ENCODE measurements around the gene TAF6.

TAF6 gene

DNA sequence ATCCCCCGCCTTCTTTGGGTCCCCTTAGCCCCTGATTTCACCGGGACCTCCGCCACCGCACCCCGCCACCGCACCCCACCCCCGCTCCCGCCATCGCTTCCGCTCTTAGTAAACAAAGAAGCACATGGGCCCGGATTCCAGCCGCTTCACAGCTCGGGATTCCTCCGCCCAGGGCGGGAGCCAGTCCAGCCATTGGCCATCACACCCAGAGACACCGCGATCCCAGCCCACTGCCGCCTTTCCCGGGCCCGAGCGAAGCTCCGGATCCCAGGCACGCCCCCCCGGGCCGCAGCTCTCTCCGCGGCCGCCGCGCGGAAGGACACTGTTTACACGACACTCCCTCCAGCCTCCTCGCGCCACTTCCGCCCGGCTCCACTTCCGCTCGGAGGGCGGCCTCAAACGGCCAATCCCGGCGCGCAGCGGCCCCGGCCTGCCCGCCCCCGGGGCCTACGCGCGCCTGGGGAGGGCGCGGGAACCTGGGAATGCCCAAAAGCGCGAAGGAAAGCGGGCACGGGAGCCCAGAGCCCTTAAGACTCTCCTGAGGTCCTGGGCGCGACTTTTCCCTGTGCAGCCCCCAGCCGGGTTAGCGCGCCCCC lies 18.6 kb downstream of the TAF6 start:
- H3K36me3 Mint-ChIP-seq, result peaks cover 42 to 67% of the 10 kb centered on the region in 2 donors
- peak; percentile 87 for DNase-seq
- no peaks in the 10 kb centered on the region for H3K9me3 Mint-ChIP-seq
- H3K4me3 Mint-ChIP-seq, result peak overlapping the region; percentile 96 to 98
- H3K27ac Mint-ChIP-seq, result peak overlapping the region; percentile 99
- ATAC-seq (replicated peaks), result peak; percentile 77 to 80
- H3K27me3 Mint-ChIP-seq, result no peaks in the 10 kb centered on the region
- H3K4me1 Mint-ChIP-seq, result peaks cover 29 to 55% of the 10 kb centered on the region in 2 donors

DNA sequence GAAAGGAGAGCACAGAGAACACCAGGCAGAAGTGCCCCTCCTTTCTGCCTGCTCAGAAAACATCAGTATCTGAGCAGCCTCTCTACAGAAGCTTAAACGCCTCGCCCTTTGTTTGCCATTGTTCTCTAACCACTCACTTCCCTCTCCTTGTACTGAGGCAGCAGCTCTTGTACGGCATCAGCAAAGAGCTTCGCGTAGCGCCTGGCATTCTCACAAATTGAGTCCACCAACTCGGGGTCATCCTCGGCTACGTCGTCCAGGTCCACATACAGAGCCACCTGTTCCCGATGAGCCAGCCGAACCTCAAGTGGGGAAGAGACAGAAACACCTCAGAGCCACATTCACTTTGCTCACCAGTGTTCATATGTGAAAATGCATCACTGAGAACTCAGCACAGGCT lies 19.7 kb downstream of the TAF6 start:
- Mint-ChIP-seq H3K27ac (peak overlapping the region; percentile 99), H3K4me1 (peaks cover 30 to 56% of the 10 kb centered on the region in 2 donors), H3K4me3 (peak overlapping the region; percentile 96 to 98), H3K27me3 (no peaks in the 10 kb centered on the region), H3K9me3 (no peaks in the 10 kb centered on the region), H3K36me3 (peaks cover 44 to 64% of the 10 kb centered on the region in 2 donors)
- DNase-seq, result no peak
- no peak for ATAC-seq (replicated peaks)

DNA sequence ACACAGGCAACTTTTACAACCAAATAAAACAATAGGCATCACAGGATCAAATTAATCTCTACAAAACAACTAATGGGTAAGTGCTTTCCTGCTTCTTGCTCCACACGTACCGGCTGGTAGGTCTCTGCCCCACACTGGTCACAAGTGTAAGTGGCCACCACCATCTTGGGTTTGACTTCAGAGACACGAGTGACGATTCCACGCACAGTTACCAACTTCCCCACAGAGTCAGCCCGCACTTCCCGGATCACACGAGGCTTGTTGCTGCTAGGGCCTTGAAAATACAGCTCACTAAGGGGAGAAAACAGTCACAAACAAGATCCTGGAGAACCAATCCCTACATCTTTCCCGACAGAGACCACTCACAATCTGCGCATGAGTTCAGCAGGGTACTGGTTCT lies 20.2 kb downstream of the TAF6 start:
- ATAC-seq (replicated peaks), result no peak
- peak overlapping the region; percentile 75 for H3K27ac Mint-ChIP-seq
- H3K4me3 Mint-ChIP-seq, result peak overlapping the region; percentile 28 to 60
- DNase-seq, result no peak
- H3K4me1 Mint-ChIP-seq, result peaks cover 30 to 57% of the 10 kb centered on the region in 2 donors
- H3K36me3 Mint-ChIP-seq, result peaks cover 45 to 62% of the 10 kb centered on the region in 2 donors
- H3K9me3 Mint-ChIP-seq, result no peaks in the 10 kb centered on the region
- H3K27me3 Mint-ChIP-seq, result no peaks in the 10 kb centered on the region

DNA sequence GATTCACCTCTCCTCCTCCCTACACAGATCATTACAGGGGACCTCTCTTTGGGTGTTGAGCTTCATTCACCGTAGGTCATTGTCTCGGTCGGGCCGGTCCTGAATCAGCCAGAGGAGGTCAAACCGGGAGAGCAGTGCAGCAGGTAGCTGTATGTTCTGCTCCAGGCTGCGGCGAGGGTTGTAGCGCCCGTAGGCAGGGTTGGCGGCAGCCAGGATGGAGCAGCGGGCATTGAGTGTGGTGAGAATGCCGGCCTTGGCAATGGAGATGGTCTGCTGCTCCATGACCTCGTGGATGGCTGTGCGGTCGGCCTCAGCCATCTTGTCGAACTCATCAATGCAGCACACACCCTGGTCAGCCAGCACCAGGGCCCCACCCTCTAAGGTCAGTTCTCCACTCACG lies 23.5 kb downstream of the TAF6 start:
- Mint-ChIP-seq H3K9me3 (no peaks in the 10 kb centered on the region), H3K36me3 (peaks cover 67 to 80% of the 10 kb centered on the region in 2 donors), H3K27me3 (no peaks in the 10 kb centered on the region), H3K4me1 (peaks cover 37 to 67% of the 10 kb centered on the region in 2 donors), H3K27ac (peak overlapping the region; percentile 67), H3K4me3 (no peak overlapping the region)
- no peak for ATAC-seq (replicated peaks)
- DNase-seq, result no peak

DNA sequence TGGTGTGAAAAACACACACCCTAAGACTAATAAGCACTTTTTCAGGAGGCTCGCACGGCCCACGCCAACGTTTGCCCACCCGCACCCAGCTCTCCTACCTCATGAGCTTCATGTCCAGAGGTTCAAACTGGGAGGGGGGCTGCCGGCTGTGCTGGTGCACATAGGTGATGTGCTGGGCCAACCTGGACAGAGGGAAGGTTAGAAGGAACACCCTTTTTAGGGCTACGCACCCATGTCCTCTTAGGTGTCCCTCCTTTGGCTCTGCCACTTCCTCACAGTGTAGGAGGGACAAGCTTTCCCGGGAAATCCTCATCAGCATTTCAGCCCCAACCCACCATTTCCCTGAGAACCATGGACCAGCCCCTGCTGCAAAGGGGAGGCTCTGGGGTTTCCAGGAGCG lies 23.9 kb downstream of the TAF6 start:
- H3K9me3 Mint-ChIP-seq, result no peaks in the 10 kb centered on the region
- H3K27me3 Mint-ChIP-seq, result no peaks in the 10 kb centered on the region
- DNase-seq, result no peak
- no peak for ATAC-seq (replicated peaks)
- peaks cover 66 to 80% of the 10 kb centered on the region in 2 donors for H3K36me3 Mint-ChIP-seq
- H3K4me3 Mint-ChIP-seq, result no peak overlapping the region
- H3K27ac Mint-ChIP-seq, result peak overlapping the region; percentile 67
- peaks cover 40 to 67% of the 10 kb centered on the region in 2 donors for H3K4me1 Mint-ChIP-seq

DNA sequence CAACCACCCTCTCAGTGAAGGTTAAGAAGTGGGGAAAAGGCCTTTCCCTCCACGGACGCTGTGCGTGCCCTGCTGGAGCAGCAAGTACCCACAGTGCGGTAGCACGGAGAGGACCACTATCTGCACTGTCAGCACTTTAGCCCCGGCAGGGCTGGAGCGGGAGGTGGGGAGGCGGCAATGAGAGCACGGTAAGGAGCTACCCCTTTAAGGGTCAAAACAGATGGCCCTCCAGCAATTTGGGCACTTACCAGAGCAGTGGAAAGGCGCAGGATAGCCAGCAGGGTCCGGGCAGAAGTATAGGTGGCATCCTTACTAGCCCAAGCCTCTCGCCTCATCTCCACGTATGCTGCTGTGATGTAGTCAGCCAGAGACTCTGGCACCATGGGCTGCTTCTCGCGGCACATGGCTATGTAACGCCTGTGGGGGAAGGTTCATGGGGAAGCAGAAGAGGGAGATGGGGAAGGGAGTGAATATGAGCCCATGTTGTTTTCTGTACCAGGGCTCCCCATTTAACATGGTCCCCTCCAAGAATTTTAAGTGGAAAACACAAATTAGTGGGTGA lies 25.2 kb downstream of the TAF6 start:
- no peak overlapping the region for H3K4me3 Mint-ChIP-seq
- DNase-seq (no peak), ATAC-seq (replicated peaks) (no peak)
- no peaks in the 10 kb centered on the region for H3K9me3 Mint-ChIP-seq
- H3K36me3 Mint-ChIP-seq, result peaks cover 65 to 74% of the 10 kb centered on the region in 2 donors
- peaks cover 40 to 64% of the 10 kb centered on the region in 2 donors for H3K4me1 Mint-ChIP-seq
- H3K27me3 Mint-ChIP-seq, result no peaks in the 10 kb centered on the region
- no peak overlapping the region for H3K27ac Mint-ChIP-seq

DNA sequence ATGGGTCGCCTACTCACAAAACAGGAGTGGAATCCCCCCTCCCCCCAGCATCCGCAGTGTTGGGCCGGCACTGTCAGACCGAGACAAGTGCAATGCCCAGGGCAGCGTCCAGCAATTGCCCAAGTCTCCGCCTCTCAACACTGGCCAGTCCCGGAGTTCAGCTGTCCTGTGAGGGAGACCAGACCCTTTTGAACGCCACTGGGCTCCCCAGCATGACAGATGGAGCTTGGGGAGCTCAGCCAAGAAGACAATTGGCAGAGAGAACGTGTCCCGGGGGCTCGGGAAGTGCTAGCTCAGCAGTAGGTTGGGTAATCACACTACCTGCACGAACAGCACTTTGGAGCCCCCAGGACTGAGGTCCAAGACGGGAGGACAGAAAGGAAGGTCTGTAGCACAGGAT lies 25.7 kb downstream of the TAF6 start:
- Mint-ChIP-seq H3K4me1 (peaks cover 35 to 60% of the 10 kb centered on the region in 2 donors), H3K9me3 (no peaks in the 10 kb centered on the region), H3K27me3 (no peaks in the 10 kb centered on the region), H3K27ac (no peak overlapping the region), H3K4me3 (no peak overlapping the region), H3K36me3 (peaks cover 63 to 69% of the 10 kb centered on the region in 2 donors)
- ATAC-seq (replicated peaks) (no peak), DNase-seq (no peak)

DNA sequence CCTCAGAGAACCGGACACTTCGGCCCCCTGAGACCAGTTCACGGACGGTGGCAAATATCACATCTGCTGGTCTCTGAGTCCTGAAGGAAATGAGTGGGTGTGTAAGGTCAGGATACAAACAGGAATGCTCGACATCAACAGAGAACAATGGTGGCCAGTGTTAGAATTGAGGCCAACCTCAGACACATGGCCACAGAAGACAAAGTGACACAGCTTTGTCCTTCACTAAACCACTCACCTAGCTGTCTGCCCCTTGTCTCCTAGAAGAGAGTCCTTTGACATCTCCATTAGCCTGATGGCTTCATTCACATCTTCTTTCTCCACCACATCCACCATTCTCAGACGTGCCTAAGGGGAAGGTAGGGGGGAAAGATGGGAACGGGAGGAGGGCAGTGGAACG lies 26.1 kb downstream of the TAF6 start:
- H3K36me3 Mint-ChIP-seq, result peaks cover 60 to 64% of the 10 kb centered on the region in 2 donors
- no peak for ATAC-seq (replicated peaks)
- no peak overlapping the region for H3K4me3 Mint-ChIP-seq
- H3K4me1 Mint-ChIP-seq, result peaks cover 32 to 60% of the 10 kb centered on the region in 2 donors
- H3K27me3 Mint-ChIP-seq, result no peaks in the 10 kb centered on the region
- H3K27ac Mint-ChIP-seq, result peak overlapping the region; percentile 33
- no peaks in the 10 kb centered on the region for H3K9me3 Mint-ChIP-seq
- DNase-seq, result no peak

DNA sequence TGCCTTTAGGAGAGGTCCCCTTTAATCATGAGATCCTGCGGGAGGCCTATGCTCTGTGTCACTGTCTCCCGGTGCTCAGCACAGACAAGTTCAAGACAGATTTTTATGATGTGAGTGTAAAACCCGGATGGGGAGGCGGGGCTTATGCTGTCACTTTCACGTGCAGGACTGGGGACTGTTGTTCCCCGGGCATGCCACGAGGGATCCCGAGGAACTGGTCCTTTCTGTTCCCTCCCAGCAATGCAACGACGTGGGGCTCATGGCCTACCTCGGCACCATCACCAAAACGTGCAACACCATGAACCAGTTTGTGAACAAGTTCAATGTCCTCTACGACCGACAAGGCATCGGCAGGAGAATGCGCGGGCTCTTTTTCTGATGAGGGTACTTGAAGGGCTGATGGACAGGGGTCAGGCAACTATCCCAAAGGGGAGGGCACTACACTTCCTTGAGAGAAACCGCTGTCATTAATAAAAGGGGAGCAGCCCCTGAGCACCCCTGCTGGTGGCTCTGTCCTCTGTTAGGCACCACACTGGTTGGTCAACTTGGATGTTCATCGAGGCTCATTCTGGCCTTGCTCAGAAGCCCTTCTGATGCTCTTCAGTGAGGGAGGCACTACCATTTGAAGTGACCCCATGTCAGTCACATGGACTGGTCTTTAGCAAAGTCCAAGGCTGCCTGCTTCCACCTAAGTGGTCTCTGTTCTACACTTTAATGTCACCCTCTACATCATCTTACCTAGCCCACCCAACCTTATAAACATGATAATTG lies 27.6 kb downstream of the TAF6 start:
- peak; percentile 4 to 13 for ATAC-seq (replicated peaks)
- no peak for DNase-seq
- Mint-ChIP-seq H3K4me3 (no peak overlapping the region), H3K9me3 (no peaks in the 10 kb centered on the region), H3K27ac (peak overlapping the region; percentile 71), H3K27me3 (no peaks in the 10 kb centered on the region), H3K4me1 (peaks cover 32 to 52% of the 10 kb centered on the region in 2 donors), H3K36me3 (peaks cover 49 to 54% of the 10 kb centered on the region in 2 donors)

DNA sequence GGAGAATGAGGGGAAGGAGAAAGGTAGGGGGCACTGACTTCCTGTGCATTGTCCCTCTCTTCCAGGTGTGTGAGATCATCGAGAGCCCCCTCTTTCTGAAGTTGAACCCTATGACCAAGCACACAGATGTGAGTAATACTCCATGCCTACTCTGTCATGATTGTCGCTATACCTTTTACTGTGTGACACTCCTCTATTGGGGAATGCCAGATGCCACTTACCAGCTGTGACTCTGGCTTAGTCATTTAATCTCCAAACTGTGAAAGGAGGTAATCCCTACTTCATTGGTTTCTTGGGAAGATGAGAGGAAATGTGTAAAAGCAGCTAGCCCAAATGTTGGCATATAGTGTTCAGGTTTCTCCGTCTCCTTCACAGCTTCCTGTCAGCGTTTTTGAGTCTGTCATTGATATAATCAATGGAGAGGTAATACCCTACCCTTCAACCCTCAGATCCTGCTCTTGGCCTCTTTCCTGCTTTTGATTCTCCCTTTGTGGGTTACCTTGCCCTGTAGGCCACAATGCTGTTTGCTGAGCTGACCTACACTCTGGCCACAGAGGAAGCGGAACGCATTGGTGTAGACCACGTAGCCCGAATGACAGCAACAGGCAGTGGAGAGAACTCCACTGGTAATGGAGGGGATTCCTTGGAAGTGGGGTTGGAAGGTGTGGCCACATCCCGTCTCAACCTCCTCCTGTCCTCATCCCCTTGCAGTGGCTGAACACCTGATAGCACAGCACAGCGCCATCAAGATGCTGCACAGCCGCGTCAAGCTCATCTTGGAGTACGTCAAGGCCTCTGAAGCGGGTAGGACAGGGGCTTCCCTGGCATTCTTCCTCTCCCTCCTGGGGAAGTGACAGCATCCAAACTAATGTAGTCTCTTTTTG lies 28.4 kb downstream of the TAF6 start:
- peaks cover 34 to 50% of the 10 kb centered on the region in 2 donors for H3K4me1 Mint-ChIP-seq
- H3K27ac Mint-ChIP-seq, result peak overlapping the region; percentile 56
- H3K9me3 Mint-ChIP-seq, result no peaks in the 10 kb centered on the region
- no peak for DNase-seq
- H3K4me3 Mint-ChIP-seq, result peak overlapping the region in 1 of 2 donors; percentile 39
- no peak for ATAC-seq (replicated peaks)
- no peaks in the 10 kb centered on the region for H3K27me3 Mint-ChIP-seq
- H3K36me3 Mint-ChIP-seq, result peaks cover 42 to 50% of the 10 kb centered on the region in 2 donors

DNA sequence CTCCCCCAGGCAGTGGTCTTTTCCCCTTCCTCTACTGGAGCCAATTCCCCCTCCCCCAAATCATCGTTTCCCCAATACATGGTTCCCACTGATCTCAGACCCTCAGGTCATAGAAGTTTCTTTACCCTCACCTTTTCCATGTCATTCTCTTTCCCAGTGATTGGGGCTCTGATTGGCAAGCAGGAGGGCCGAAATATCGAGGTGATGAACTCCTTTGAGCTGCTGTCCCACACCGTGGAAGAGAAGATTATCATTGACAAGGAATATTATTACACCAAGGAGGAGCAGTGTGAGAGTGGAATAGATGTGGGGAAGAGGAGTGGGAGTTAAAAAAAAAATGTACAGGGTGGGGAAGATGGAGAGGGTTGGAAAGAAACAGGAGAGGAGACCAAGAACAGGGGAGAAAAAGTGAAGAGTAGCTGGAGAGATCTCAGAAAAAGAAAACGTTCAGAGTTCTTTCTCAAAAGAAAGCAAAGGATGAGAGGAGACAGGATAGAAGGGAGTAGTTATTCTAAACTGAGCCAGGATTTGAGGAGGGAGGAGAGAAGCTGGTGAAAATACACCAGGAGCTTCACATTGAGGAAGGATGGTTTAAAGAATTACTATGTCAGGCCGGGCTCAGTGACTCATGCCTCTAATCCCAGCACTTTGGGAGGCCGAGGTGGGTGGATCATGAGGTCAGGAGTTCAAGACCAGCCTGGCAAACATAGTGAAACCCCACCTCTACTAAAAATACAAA lies 29.5 kb downstream of the TAF6 start:
- Mint-ChIP-seq H3K27me3 (no peaks in the 10 kb centered on the region), H3K4me1 (peaks cover 30 to 46% of the 10 kb centered on the region in 2 donors), H3K9me3 (no peaks in the 10 kb centered on the region), H3K36me3 (peaks cover 34 to 41% of the 10 kb centered on the region in 2 donors), H3K27ac (peak overlapping the region; percentile 96), H3K4me3 (peak overlapping the region; percentile 93 to 97)
- ATAC-seq (replicated peaks), result no peak
- DNase-seq, result no peak

DNA sequence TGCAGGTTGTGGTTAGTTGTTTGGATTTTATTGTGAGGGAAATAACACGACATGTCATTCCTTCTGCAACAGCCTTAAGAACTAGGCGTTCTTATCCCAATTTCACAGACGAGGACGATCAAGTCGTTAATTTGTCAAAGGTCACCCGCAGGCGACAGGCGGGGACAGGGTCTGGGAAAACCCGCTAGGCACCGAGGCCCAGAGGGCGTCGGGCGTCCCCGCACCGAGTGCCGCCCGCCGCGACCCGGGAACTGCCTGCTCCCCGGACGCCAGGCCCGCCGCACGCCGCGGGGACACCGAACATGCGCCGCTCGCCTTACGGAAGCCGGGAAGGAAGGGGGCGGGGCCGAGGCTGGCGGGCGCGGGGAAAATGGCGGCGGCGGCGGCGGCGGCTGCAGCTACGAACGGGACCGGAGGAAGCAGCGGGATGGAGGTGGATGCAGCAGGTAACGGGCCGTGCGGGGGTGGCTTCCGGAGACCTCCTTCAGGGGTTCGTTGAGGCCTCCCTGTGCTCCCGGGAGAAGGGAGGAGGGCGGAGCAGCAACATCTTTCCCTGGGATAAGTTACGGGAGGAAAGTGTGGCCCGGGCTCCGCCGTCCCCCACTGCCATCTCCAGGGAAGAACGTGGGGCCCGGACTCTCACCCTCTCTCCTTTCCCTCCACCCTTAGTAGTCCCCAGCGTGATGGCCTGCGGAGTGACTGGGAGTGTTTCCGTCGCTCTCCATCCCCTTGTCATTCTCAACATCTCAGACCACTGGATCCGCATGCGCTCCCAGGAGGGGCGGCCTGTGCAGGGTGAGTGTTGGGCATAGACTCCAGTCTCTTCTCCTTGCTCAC lies 30.3 kb downstream of the TAF6 start, which contains the start of gene COPS6:
Gene COPS6, plus strand, starts transcription at position 349 of the 837 bp plus-strand sequence. Its CDS starts 22 bp downstream, at position 371.
- peak; percentile 73 to 74 for ATAC-seq (replicated peaks)
- H3K27me3 Mint-ChIP-seq, result no peaks in the 10 kb centered on the region

More for the DNA sequence above, 30.3 kb downstream of the TAF6 start, which contains the start of gene COPS6:
- no peaks in the 10 kb centered on the region for H3K9me3 Mint-ChIP-seq
- peaks cover 33 to 40% of the 10 kb centered on the region in 2 donors for H3K36me3 Mint-ChIP-seq
- peak within 1 kb of the TSS; percentile 93 to 97 for H3K4me3 Mint-ChIP-seq
- peak within 1 kb of the TSS; percentile 96 for H3K27ac Mint-ChIP-seq
- peaks cover 30 to 45% of the 10 kb centered on the region in 2 donors for H3K4me1 Mint-ChIP-seq
- peak; percentile 76 for DNase-seq
